AG09319 (cell line): Measurements from ENCODE around the gene PCBP3.
"Not testable (repeated sequence)": the region's sequence is repeated elsewhere in the genome, so short reads cannot be mapped to it uniquely, and the experiment has no call there.

Experiments
- DNase-seq: peaks from one replicate; pipeline ENCODE4 v3.0.0-alpha.2; 2010; ENCODE audit warnings: low read depth; ENCODE audit errors: extremely low read depth
- CTCF ChIP-seq: IDR thresholded peaks from 2 replicates; pipeline ENCODE4 v1.5.1; 2011; ENCODE audit warnings: low read depth, mild to moderate bottlenecking, inconsistent platforms, low read length, moderate library complexity

PCBP3 gene

GRCh38 chr21:45830221-45830640, 186.7 kb downstream of the PCBP3 start:
- TF ChIP-seq CTCF: no peak
- DNase-seq: no peak

- no peak for DNase-seq
- no peak for TF ChIP-seq CTCF
Observed at GRCh38 chr21:45830720-45831366, 187.3 kb downstream of the PCBP3 start.

GRCh38 chr21:45831991-45832740, 188.6 kb downstream of the PCBP3 start:
- no peak for DNase-seq
- TF ChIP-seq CTCF: no peak

- DNase-seq: not testable (repeated sequence)
Observed at GRCh38 chr21:45832741-45833235, 189.3 kb downstream of the PCBP3 start.

GRCh38 chr21:45833414-45833813, 189.9 kb downstream of the PCBP3 start:
- no peak for DNase-seq
- no peak for TF ChIP-seq CTCF

DNA sequence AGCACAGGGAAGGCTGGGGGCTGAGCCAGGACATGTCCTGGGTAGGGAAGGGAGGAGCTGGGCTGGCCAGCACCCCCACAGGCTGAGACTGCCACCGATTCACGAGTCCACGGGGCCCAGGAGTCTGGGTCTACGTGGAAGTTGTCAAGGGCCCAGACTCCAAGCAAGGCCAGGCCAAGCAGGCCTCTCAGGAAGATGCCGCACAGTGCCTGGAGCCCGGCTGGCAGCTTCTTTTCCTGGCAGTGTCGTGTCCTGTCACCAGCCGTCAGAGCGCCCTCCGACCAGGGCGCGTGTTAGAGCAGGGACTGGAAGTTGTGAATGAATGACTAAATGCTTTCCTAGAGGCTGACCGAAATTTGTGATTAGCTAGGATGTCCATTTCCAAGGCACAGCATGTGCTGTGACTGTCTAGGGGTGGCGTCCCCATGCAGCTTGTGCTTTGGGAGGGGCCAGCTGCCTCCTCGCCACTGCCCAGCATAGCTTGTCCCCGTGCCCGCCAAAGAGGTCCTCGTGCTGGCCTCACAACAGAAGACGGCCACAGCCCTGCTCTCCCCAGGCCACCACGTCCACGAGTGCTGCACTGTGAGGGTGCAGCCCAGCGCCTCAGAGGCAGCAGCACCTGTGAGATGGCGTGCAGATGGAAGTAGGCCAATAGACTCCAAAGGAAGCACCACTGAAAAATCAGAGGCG, 190.6 kb downstream of the PCBP3 start:
- no peak for DNase-seq
- no peak for TF ChIP-seq CTCF

GRCh38 chr21:45834821-45835293, 191.3 kb downstream of the PCBP3 start:
- DNase-seq: no peak
- TF ChIP-seq CTCF: no peak
